GM23338 (cell line): Measurements from ENCODE around the gene NCK2. TPM values are rescaled to one million over a fixed set of nuclear protein-coding genes. Genes with fewer than 3 reads are reported as not detected.

Experiments used
- ATAC-seq: fragments of 200-7000 bp; cut with Tn5 transposase; 3 replicates; pipeline ENCODE4 v1.9.1; 2020
- DNase-seq: peaks from one replicate; pipeline ENCODE4 v3.0.0-alpha.2; 2015; ENCODE audit warnings: low spot score
- H2AFZ ChIP-seq: fragments of 200-600 bp; sonication (generic); 2 replicates; pipeline ENCODE4 v1.8.0; 2016; ENCODE audit warnings: antibody characterized with exemption, mild to moderate bottlenecking, moderate library complexity
- H3F3A ChIP-seq: fragments of 200-600 bp; sonication (generic); replicated peaks from 2 replicates; pipeline ENCODE4 v1.8.0; 2017; ENCODE audit warnings: antibody characterized with exemption, mixed run types, low read depth
- H3K27ac ChIP-seq: fragments of 200-600 bp; sonication (generic); 2 replicates; pipeline ENCODE4 v1.6.1; 2016; ENCODE audit warnings: low read depth
- H3K27me3 ChIP-seq: fragments of 200-600 bp; sonication (generic); 2 replicates; pipeline ENCODE4 v1.8.0; 2016; ENCODE audit warnings: mild to moderate bottlenecking, mixed run types, moderate library complexity; ENCODE audit not compliant: insufficient read depth
- H3K36me3 ChIP-seq: fragments of 200-600 bp; sonication (generic); 2 replicates; pipeline ENCODE4 v1.8.0; 2016; ENCODE audit warnings: mild to moderate bottlenecking; ENCODE audit not compliant: insufficient read depth
- H3K4me1 ChIP-seq: fragments of 200-600 bp; sonication (generic); 2 replicates; pipeline ENCODE4 v1.8.0; 2016; ENCODE audit warnings: mild to moderate bottlenecking, moderate library complexity; ENCODE audit not compliant: insufficient read depth
- H3K4me2 ChIP-seq: fragments of 200-600 bp; sonication (generic); 2 replicates; pipeline ENCODE4 v1.7.1; 2017; ENCODE audit warnings: mixed run types
- H3K4me3 ChIP-seq: fragments of 200-600 bp; sonication (generic); 2 replicates; pipeline ENCODE4 v1.6.1; 2016; ENCODE audit warnings: mixed run types
- H3K79me2 ChIP-seq: fragments of 200-600 bp; sonication (generic); replicated peaks from 2 replicates; pipeline ENCODE4 v1.8.0; 2017; ENCODE audit warnings: mild to moderate bottlenecking; ENCODE audit not compliant: insufficient read depth
- H3K9me2 ChIP-seq: fragments of 200-600 bp; sonication (generic); 2 replicates; pipeline ENCODE4 v1.8.0; 2017; ENCODE audit not compliant: insufficient read depth
- H4K20me1 ChIP-seq: fragments of 200-600 bp; sonication (generic); replicated peaks from 2 replicates; pipeline ENCODE4 v1.8.0; 2017; ENCODE audit warnings: mild to moderate bottlenecking; ENCODE audit not compliant: insufficient read depth
- H3K27ac Mint-ChIP-seq: 2 replicates; pipeline ENCODE4 v1.8.0; 2020; ENCODE audit warnings: inconsistent platforms, mild to moderate bottlenecking, moderate library complexity, mixed read lengths
- H3K27me3 Mint-ChIP-seq: 3 replicates; pipeline ENCODE4 v1.8.0; 2022; ENCODE audit warnings: low read depth, mild to moderate bottlenecking, moderate library complexity, mixed read lengths, inconsistent platforms; ENCODE audit not compliant: insufficient read depth, poor library complexity
- H3K36me3 Mint-ChIP-seq: 3 replicates; pipeline ENCODE4 v1.8.0; 2021; ENCODE audit warnings: low read depth, mild to moderate bottlenecking, inconsistent platforms, moderate library complexity, mixed read lengths
- H3K4me1 Mint-ChIP-seq: 3 replicates; pipeline ENCODE4 v1.8.0; 2020; ENCODE audit warnings: mild to moderate bottlenecking, inconsistent platforms, mixed read lengths
- H3K4me3 Mint-ChIP-seq: 3 replicates; pipeline ENCODE4 v1.8.0; 2021; ENCODE audit warnings: moderate library complexity, mild to moderate bottlenecking, inconsistent platforms, mixed read lengths
- H3K9me3 Mint-ChIP-seq: 3 replicates; pipeline ENCODE4 v1.8.0; 2020; ENCODE audit warnings: moderate library complexity, mild to moderate bottlenecking, inconsistent platforms, mixed read lengths
- CREB1 ChIP-seq: fragments of 250-450 bp; sonication (Bioruptor Pico); IDR thresholded peaks from 2 replicates; pipeline ENCODE4 v1.5.0; 2020; ENCODE audit warnings: low read depth, mild to moderate bottlenecking, moderate library complexity
- CTCF ChIP-seq, 2 experiments: fragments of 200-600 bp in 1 of 2; sonication (generic) in 1 of 2; conservative IDR thresholded peaks; 2 replicates each; pipeline versions ENCODE4 v1.5.1 to v1.6.1; 2016 to 2017; ENCODE audit warnings: antibody characterized with exemption in 2 of 2, low read depth in 2 of 2, mild to moderate bottlenecking in 2 of 2, moderate library complexity in 1 of 2
- ETS1 ChIP-seq: IDR thresholded peaks from 2 replicates; pipeline ENCODE4 v1.6.1; 2016; ENCODE audit warnings: antibody characterized with exemption
- EZH2 ChIP-seq: fragments of 200-600 bp; sonication (generic); IDR thresholded peaks from one replicate; pipeline ENCODE4 v1.8.0; 2017; ENCODE audit warnings: antibody characterized with exemption, mild to moderate bottlenecking, low read depth; ENCODE audit not compliant: unreplicated experiment
- EZH2phosphoT487 ChIP-seq: fragments of 200-600 bp; sonication (generic); IDR thresholded peaks from one replicate; pipeline ENCODE4 v1.8.1; 2018; ENCODE audit warnings: antibody characterized with exemption; ENCODE audit not compliant: unreplicated experiment
- JUNB ChIP-seq: IDR thresholded peaks from one replicate; pipeline ENCODE4 v1.6.1; 2016; ENCODE audit warnings: antibody characterized with exemption; ENCODE audit not compliant: unreplicated experiment
- NANOG ChIP-seq: IDR thresholded peaks from 2 replicates; pipeline ENCODE4 v1.6.1; 2016; ENCODE audit warnings: antibody characterized with exemption, borderline replicate concordance
- POLR2AphosphoS5 ChIP-seq: IDR thresholded peaks from 2 replicates; pipeline ENCODE4 v1.6.1; 2016; ENCODE audit warnings: antibody characterized with exemption, low read depth
- REST ChIP-seq: IDR thresholded peaks from one replicate; pipeline ENCODE4 v1.6.1; 2018; ENCODE audit warnings: antibody characterized with exemption; ENCODE audit not compliant: unreplicated experiment
- STAT1 ChIP-seq: IDR thresholded peaks from one replicate; pipeline ENCODE4 v1.6.1; 2016; ENCODE audit warnings: antibody characterized with exemption; ENCODE audit not compliant: unreplicated experiment
- ZNF114 ChIP-seq: fragments of 250-450 bp; sonication (Bioruptor Pico); IDR thresholded peaks from 2 replicates; pipeline ENCODE4 v1.5.0; 2020; ENCODE audit warnings: mild to moderate bottlenecking, moderate library complexity
- ZNF331 ChIP-seq: fragments of 250-450 bp; sonication (Bioruptor Pico); IDR thresholded peaks from 2 replicates; pipeline ENCODE4 v1.5.0; 2020; ENCODE audit warnings: low read depth, mild to moderate bottlenecking, moderate library complexity
- polyA plus RNA-seq: library from polyadenylated mRNA; unstranded; fragments of >200 nt; fragmentation: Nextera tagmentation; extraction: Ambion mirVana; gene quantifications from 2 replicates; pipeline ENCODE4 v1.2.1, GENCODE V29; 2016
- total RNA-seq: library from RNA; depleted of rRNA; stranded (reverse); fragments of >200 nt; shearing (Covaris generic); gene quantifications from 2 replicates; pipeline ENCODE4 v1.2.3, GENCODE V29; 2014
- TF ChIP-seq, protein P1 (sequence below): fragments of 250-450 bp; sonication (Bioruptor Pico); IDR thresholded peaks from 2 replicates; pipeline ENCODE4 v1.5.0; 2020; ENCODE audit warnings: mild to moderate bottlenecking, moderate library complexity

NCK2 gene
- total and polyA plus RNA-seq, 2 experiments from 2014 or later, result 26.9 to 59.9 TPM

GRCh38 chr2:105739944-105740530, 4.7 kb upstream of the NCK2 start:
- H3K4me1 ChIP-seq, result peaks cover 13% of the 10 kb centered on the region; the same call in 1 of the 2 replicates
- no peaks in the 10 kb centered on the region for H4K20me1 ChIP-seq
- H3K27me3 ChIP-seq, result no peaks in the 10 kb centered on the region
- no peaks in the 10 kb centered on the region for H3K36me3 ChIP-seq
- TF ChIP-seq EZH2phosphoT487 (no peak), REST (no peak), EZH2 (no peak), JUNB (no peak), CTCF (conservative IDR thresholded peaks at IDR 0.05; ENCODE audit: low read depth in 2 of 2) (no peak), POLR2AphosphoS5 (no peak), CREB1 (CRISPR knock-in tag) (no peak), ETS1 (no peak), ZNF114 (no peak), NANOG (no peak), STAT1 (no peak), ZNF331 (CRISPR knock-in tag) (no peak)
- TF ChIP-seq, protein P1, sequence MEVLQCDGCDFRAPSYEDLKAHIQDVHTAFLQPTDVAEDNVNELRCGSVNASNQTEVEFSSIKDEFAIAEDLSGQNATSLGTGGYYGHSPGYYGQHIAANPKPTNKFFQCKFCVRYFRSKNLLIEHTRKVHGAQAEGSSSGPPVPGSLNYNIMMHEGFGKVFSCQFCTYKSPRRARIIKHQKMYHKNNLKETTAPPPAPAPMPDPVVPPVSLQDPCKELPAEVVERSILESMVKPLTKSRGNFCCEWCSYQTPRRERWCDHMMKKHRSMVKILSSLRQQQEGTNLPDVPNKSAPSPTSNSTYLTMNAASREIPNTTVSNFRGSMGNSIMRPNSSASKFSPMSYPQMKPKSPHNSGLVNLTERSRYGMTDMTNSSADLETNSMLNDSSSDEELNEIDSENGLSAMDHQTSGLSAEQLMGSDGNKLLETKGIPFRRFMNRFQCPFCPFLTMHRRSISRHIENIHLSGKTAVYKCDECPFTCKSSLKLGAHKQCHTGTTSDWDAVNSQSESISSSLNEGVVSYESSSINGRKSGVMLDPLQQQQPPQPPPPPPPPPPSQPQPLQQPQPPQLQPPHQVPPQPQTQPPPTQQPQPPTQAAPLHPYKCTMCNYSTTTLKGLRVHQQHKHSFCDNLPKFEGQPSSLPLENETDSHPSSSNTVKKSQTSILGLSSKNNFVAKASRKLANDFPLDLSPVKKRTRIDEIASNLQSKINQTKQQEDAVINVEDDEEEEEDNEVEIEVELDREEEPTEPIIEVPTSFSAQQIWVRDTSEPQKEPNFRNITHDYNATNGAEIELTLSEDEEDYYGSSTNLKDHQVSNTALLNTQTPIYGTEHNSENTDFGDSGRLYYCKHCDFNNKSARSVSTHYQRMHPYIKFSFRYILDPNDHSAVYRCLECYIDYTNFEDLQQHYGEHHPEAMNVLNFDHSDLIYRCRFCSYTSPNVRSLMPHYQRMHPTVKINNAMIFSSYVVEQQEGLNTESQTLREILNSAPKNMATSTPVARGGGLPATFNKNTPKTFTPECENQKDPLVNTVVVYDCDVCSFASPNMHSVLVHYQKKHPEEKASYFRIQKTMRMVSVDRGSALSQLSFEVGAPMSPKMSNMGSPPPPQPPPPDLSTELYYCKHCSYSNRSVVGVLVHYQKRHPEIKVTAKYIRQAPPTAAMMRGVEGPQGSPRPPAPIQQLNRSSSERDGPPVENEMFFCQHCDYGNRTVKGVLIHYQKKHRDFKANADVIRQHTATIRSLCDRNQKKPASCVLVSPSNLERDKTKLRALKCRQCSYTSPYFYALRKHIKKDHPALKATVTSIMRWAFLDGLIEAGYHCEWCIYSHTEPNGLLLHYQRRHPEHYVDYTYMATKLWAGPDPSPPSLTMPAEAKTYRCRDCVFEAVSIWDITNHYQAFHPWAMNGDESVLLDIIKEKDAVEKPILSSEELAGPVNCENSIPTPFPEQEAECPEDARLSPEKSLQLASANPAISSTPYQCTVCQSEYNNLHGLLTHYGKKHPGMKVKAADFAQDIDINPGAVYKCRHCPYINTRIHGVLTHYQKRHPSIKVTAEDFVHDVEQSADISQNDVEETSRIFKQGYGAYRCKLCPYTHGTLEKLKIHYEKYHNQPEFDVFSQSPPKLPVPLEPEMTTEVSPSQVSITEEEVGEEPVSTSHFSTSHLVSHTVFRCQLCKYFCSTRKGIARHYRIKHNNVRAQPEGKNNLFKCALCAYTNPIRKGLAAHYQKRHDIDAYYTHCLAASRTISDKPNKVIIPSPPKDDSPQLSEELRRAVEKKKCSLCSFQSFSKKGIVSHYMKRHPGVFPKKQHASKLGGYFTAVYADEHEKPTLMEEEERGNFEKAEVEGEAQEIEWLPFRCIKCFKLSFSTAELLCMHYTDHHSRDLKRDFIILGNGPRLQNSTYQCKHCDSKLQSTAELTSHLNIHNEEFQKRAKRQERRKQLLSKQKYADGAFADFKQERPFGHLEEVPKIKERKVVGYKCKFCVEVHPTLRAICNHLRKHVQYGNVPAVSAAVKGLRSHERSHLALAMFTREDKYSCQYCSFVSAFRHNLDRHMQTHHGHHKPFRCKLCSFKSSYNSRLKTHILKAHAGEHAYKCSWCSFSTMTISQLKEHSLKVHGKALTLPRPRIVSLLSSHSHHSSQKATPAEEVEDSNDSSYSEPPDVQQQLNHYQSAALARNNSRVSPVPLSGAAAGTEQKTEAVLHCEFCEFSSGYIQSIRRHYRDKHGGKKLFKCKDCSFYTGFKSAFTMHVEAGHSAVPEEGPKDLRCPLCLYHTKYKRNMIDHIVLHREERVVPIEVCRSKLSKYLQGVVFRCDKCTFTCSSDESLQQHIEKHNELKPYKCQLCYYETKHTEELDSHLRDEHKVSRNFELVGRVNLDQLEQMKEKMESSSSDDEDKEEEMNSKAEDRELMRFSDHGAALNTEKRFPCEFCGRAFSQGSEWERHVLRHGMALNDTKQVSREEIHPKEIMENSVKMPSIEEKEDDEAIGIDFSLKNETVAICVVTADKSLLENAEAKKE (CRISPR knock-in tag), result no peak
- no peak overlapping the region for H3K4me2 ChIP-seq
- Mint-ChIP-seq H3K36me3 (no peaks in the 10 kb centered on the region), H3K27me3 (peaks cover 8% of the 10 kb centered on the region), H3K9me3 (no peaks in the 10 kb centered on the region), H3K4me3 (no peak overlapping the region), H3K27ac (no peak overlapping the region), H3K4me1 (peaks cover 22% of the 10 kb centered on the region)
- no peak overlapping the region for H3K27ac ChIP-seq
- ATAC-seq (no peak), DNase-seq (no peak)
- no peak overlapping the region for H2AFZ ChIP-seq
- H3K4me3 ChIP-seq, result no peak overlapping the region
- no peaks in the 10 kb centered on the region for H3K9me2 ChIP-seq
- H3K79me2 ChIP-seq, result no peaks in the 10 kb centered on the region
- H3F3A ChIP-seq, result no peaks in the 10 kb centered on the region
